GM21786 (cell line): Measurements from ENCODE around the gene MYO5A.
A peak's percentile ranks its signal among the peaks of the same experiment; 100 is the strongest.

Source experiments
- ATAC-seq: cut with Tn5 transposase; IDR thresholded peaks from one replicate; pipeline ENCODE4 v1.9.1; 2021; ENCODE audit not compliant: unreplicated experiment

Gene MYO5A

GRCh38 chr15:52338058-52338457 is 190.6 kb downstream of the MYO5A start:
- ATAC-seq = no peak

GRCh38 chr15:52337198-52337853 is 191.4 kb downstream of the MYO5A start:
- ATAC-seq = no peak

GRCh38 chr15:52336529-52336928 is 192.2 kb downstream of the MYO5A start:
- no peak for ATAC-seq

GRCh38 chr15:52334491-52335160 is 194.1 kb downstream of the MYO5A start:
- ATAC-seq = no peak

GRCh38 chr15:52331490-52332240 is 197.0 kb downstream of the MYO5A start:
- ATAC-seq = peak; percentile 88

- ATAC-seq = no peak
Measured at GRCh38 chr15:52329987-52330386, 198.7 kb downstream of the MYO5A start.

- ATAC-seq = no peak
Measured at GRCh38 chr15:52329150-52329549, 199.5 kb downstream of the MYO5A start.

- no peak for ATAC-seq
Measured at GRCh38 chr15:52328680-52329079, 200.0 kb downstream of the MYO5A start.

GRCh38 chr15:52326756-52327155 is 201.9 kb downstream of the MYO5A start:
- no peak for ATAC-seq

- ATAC-seq = no peak
Measured at GRCh38 chr15:52324109-52324508, 204.6 kb downstream of the MYO5A start.

- ATAC-seq = no peak
Measured at GRCh38 chr15:52318729-52319500, 209.8 kb downstream of the MYO5A start.

- ATAC-seq = no peak
Measured at GRCh38 chr15:52317688-52318087, 211.0 kb downstream of the MYO5A start.

- no peak for ATAC-seq
Measured at GRCh38 chr15:52317022-52317421, 211.7 kb downstream of the MYO5A start.

- peak; percentile 49 for ATAC-seq
Measured at GRCh38 chr15:52309154-52309548, 219.5 kb downstream of the MYO5A start.

GRCh38 chr15:52308446-52309153 is 220.1 kb downstream of the MYO5A start:
- ATAC-seq = peak; percentile 54

GRCh38 chr15:52307847-52308246 is 220.8 kb downstream of the MYO5A start:
- no peak for ATAC-seq

GRCh38 chr15:52306270-52306669 is 222.4 kb downstream of the MYO5A start:
- ATAC-seq = no peak

- ATAC-seq = no peak
Measured at GRCh38 chr15:52303093-52303772, 225.4 kb downstream of the MYO5A start.

GRCh38 chr15:52301265-52301847 is 227.3 kb downstream of the MYO5A start:
- ATAC-seq = no peak
